Tibial nerve (tissue), 4 donors: Measurements from ENCODE around the gene FAM50A. TPM values are rescaled to one million over a fixed set of nuclear protein-coding genes. Genes with fewer than 3 reads are reported as not detected.

Source experiments
- DNase-seq, 2 donors: peaks; one replicate each; pipeline ENCODE4 v3.0.0-alpha.2; 2019; ENCODE audit warnings: low spot score in 2 of 2
- H3K27ac ChIP-seq, 4 donors: fragments of 200-600 bp; sonication (generic) in 3 of 4; one replicate each; pipeline ENCODE4 v1.5.1; 2017 to 2019; ENCODE audit warnings: mild to moderate bottlenecking in 1 of 4
- H3K27me3 ChIP-seq, 2 donors: fragments of 200-600 bp; sonication (generic) in 1 of 2; one replicate each; pipeline versions ENCODE4 v1.5.1 to v1.6.0; 2017 to 2019
- H3K36me3 ChIP-seq, 3 donors: fragments of 200-600 bp; sonication (generic); one replicate each; pipeline ENCODE4 v1.5.1; 2018 to 2019
- H3K4me1 ChIP-seq, 4 donors: fragments of 200-600 bp; sonication (generic) in 3 of 4; one replicate each; pipeline ENCODE4 v1.5.1; 2017 to 2019
- H3K4me3 ChIP-seq, 4 donors: fragments of 200-600 bp; sonication (generic) in 3 of 4; one replicate each; pipeline ENCODE4 v1.5.1; 2017 to 2019; ENCODE audit warnings: mild to moderate bottlenecking in 1 of 4, moderate library complexity in 1 of 4
- H3K9me3 ChIP-seq, 4 donors: fragments of 200-600 bp; sonication (generic) in 3 of 4; one replicate each; pipeline ENCODE4 v1.5.1; 2017 to 2019
- CTCF ChIP-seq, 5 experiments: fragments of 200-600 bp in 3 of 5; fragments of 450-650 bp in 2 of 5; sonication (generic) in 3 of 5; IDR thresholded peaks; one replicate each; pipeline ENCODE4 v1.5.1; 2016 to 2019; ENCODE audit warnings: antibody characterized with exemption in 5 of 5, mild to moderate bottlenecking in 3 of 5, moderate library complexity in 2 of 5
- EP300 ChIP-seq, 2 donors: sonication (generic); formaldehyde crosslinking; IDR thresholded peaks; one replicate each; pipeline ENCODE4 v1.6.1; 2017; ENCODE audit warnings: antibody characterized with exemption in 2 of 2, mild to moderate bottlenecking in 1 of 2
- POLR2A ChIP-seq, 2 donors: fragments of 450-650 bp; IDR thresholded peaks; one replicate each; pipeline ENCODE4 v1.6.1; 2017; ENCODE audit warnings: antibody characterized with exemption in 2 of 2, mild to moderate bottlenecking in 2 of 2, moderate library complexity in 2 of 2
- WGBS, 2 donors: methylation state at CpG; one replicate each; pipeline ENCODE4 v1.1.5; 2018; 5-methylcytosine and 5-hydroxymethylcytosine counted together
- total RNA-seq, 4 donors: library from RNA; depleted of rRNA; stranded (reverse); fragments of >200 nt; gene quantifications; one replicate each; pipeline ENCODE4 v1.1.0, GENCODE V29; 2016

FAM50A gene
- total RNA-seq, 4 donors from 2014 or later = 47.5 to 90.6 (median 63.0) TPM

DNA sequence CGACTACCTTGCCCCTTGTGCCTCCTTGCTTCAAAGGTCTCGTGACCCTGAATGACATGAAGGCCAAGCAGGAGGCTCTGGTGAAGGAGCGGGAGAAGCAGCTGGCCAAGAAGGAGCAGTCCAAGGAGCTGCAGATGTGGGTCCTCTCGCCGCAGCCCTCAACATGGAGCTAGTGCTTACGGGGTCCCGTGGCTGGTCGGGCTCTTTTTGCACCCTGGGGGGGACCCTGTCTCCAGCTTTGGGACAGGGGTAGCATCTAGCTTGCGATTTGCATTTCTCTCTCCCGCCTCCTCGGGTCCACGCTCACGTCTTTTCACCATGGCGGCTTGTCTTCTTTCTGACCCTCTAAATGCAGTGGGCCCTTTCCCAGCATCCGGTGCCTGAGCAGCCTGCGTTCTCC, 1.8 kb downstream of the FAM50A start:
- Histone ChIP-seq H3K27me3 (no peaks in the 10 kb centered on the region), H3K4me1 (peaks cover 0 to 29% (median 0%) of the 10 kb centered on the region in 4 donors), H3K27ac (no peak overlapping the region), H3K9me3 (no peaks in the 10 kb centered on the region), H3K36me3 (peaks cover 0 to 63% (median 0%) of the 10 kb centered on the region in 3 donors), H3K4me3 (no peak overlapping the region)
- TF ChIP-seq EP300 (IDR thresholded peaks at IDR 0.05) (no peak), CTCF (IDR thresholded peaks at IDR 0.05) (no peak), POLR2A (IDR thresholded peaks at IDR 0.05) (no peak)
- no peak for DNase-seq
- WGBS, 2 donors = 88 to 90% methylated on average over 16 of the region's 16 CpGs

DNA sequence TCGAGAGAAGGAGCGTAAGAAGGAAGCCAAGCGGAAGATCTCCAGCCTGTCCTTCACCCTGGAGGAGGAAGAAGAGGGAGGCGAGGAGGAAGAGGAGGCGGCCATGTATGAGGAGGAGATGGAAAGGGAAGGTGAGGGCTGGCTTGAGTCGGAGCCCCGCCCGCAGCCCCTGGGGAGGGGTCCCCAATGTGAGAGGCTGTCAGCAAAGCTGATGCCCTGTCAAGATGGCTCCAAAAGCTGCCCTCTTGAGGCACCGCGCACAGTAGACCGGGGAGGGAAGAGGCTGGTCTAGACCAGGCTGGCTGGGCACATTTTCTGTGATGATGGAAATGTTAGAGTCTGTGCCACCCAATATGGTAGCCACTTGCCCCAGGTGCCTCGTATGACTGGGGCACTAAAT, 2.5 kb downstream of the FAM50A start:
- H3K36me3 ChIP-seq = peaks cover 0 to 61% (median 0%) of the 10 kb centered on the region in 3 donors
- TF ChIP-seq EP300 (IDR thresholded peaks at IDR 0.05) = no peak
- TF ChIP-seq POLR2A (IDR thresholded peaks at IDR 0.05) = no peak
- no peak for TF ChIP-seq CTCF (IDR thresholded peaks at IDR 0.05)
- DNase-seq = no peak
- H3K4me3 ChIP-seq = no peak overlapping the region
- no peaks in the 10 kb centered on the region for H3K27me3 ChIP-seq
- H3K27ac ChIP-seq = no peak overlapping the region
- H3K9me3 ChIP-seq = no peaks in the 10 kb centered on the region
- 91 to 92% methylated on average over 8 to 12 of the region's 12 CpGs for WGBS, 2 donors
- peaks cover 0 to 26% (median 0%) of the 10 kb centered on the region in 4 donors for H3K4me1 ChIP-seq

DNA sequence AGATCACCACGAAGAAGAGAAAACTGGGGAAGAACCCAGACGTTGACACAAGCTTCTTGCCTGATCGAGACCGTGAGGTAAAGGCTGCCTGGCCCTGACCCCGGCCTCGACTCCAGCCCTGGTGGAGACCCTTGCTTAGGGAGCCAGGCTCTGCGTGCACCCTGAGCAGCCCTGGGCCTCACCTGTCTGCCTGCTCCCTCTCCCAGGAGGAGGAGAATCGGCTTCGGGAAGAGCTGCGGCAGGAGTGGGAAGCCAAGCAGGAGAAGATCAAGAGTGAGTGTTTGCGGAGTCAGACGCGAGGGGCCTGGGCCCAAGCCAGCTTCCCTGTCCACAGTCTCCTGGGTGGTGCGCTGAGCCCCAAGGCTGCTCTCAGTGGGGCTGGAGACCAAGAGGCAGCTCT, 4.5 kb downstream of the FAM50A start:
- no peak for DNase-seq
- Histone ChIP-seq H3K27ac (no peak overlapping the region), H3K9me3 (no peaks in the 10 kb centered on the region), H3K4me1 (peaks cover 0 to 21% (median 0%) of the 10 kb centered on the region in 4 donors), H3K27me3 (no peaks in the 10 kb centered on the region), H3K36me3 (peaks cover 0 to 43% (median 0%) of the 10 kb centered on the region in 3 donors), H3K4me3 (no peak overlapping the region)
- WGBS, 2 donors = 90 to 94% methylated on average over 7 to 14 of the region's 14 CpGs
- TF ChIP-seq CTCF (IDR thresholded peaks at IDR 0.05) (no peak), POLR2A (IDR thresholded peaks at IDR 0.05) (no peak), EP300 (IDR thresholded peaks at IDR 0.05) (no peak)

DNA sequence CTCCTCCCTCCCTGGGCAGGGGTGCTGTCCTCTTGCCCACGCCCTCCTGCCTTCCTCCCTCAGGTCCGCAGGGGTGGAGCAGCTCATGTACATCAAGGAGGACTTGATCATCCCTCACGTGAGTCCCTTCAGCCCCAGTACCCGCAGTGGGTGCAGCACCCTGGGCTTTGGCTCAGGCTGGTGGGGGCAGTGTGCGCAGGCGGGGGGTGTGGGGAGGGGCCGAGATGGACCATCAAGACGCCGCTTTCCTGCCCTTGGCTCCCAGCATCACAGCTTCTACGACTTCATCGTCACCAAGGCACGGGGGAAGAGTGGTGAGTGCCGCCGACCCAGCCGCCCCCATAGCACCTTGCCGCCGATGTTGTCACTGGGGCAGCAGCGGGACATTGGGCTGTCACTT, 5.7 kb downstream of the FAM50A start:
- peaks cover 0 to 16% (median 0%) of the 10 kb centered on the region in 4 donors for H3K4me1 ChIP-seq
- H3K27me3 ChIP-seq = no peaks in the 10 kb centered on the region
- WGBS, 2 donors = 92 to 94% methylated on average over 8 to 17 of the region's 18 CpGs
- no peak overlapping the region for H3K4me3 ChIP-seq
- no peaks in the 10 kb centered on the region for H3K9me3 ChIP-seq
- TF ChIP-seq CTCF (IDR thresholded peaks at IDR 0.05) (no peak), EP300 (IDR thresholded peaks at IDR 0.05) (no peak), POLR2A (IDR thresholded peaks at IDR 0.05) (no peak)
- DNase-seq = no peak
- no peak overlapping the region for H3K27ac ChIP-seq
- H3K36me3 ChIP-seq = peaks cover 0 to 43% (median 0%) of the 10 kb centered on the region in 3 donors

GRCh38 chrX:154450312-154450711, 6.4 kb downstream of the FAM50A start:
- no peak for DNase-seq
- Histone ChIP-seq H3K4me3 (no peak overlapping the region), H3K27me3 (no peaks in the 10 kb centered on the region), H3K9me3 (no peaks in the 10 kb centered on the region), H3K27ac (no peak overlapping the region), H3K4me1 (peaks cover 0 to 9% (median 0%) of the 10 kb centered on the region in 4 donors), H3K36me3 (peaks cover 0 to 43% (median 0%) of the 10 kb centered on the region in 3 donors)
- 87 to 92% methylated on average over 13 to 17 of the region's 17 CpGs for WGBS, 2 donors
- TF ChIP-seq EP300 (IDR thresholded peaks at IDR 0.05) (no peak), CTCF (IDR thresholded peaks at IDR 0.05) (no peak), POLR2A (IDR thresholded peaks at IDR 0.05) (no peak)
